Transverse colon (tissue), 4 donors: ENCODE results near the gene SPATA13. TPM values are rescaled to one million over a fixed set of nuclear protein-coding genes. Genes with fewer than 3 reads are reported as not detected.
"Not testable (repeated sequence)": the region's sequence is repeated elsewhere in the genome, so short reads cannot be mapped to it uniquely, and the experiment has no call there.

ENCODE experiments used
- DNase-seq: peaks from one replicate; pipeline ENCODE4 v3.0.0-alpha.2; 2019
- H3K27ac ChIP-seq, 4 donors: fragments of 200-600 bp; sonication (generic); 2 replicates each; pipeline ENCODE4 v1.5.1; 2016 to 2018; ENCODE audit warnings: inconsistent platforms in 4 of 4
- H3K27me3 ChIP-seq: fragments of 200-600 bp; sonication (generic); 2 replicates; pipeline ENCODE4 v1.5.1; 2017; ENCODE audit warnings: inconsistent platforms
- H3K36me3 ChIP-seq, 4 donors: fragments of 200-600 bp; sonication (generic); 2 replicates each; pipeline ENCODE4 v1.5.1; 2017 to 2019; ENCODE audit warnings: inconsistent platforms in 4 of 4
- H3K4me1 ChIP-seq, 4 donors: fragments of 200-600 bp; sonication (generic); 2 replicates each; pipeline ENCODE4 v1.5.1; 2017 to 2020; ENCODE audit warnings: inconsistent platforms in 4 of 4
- H3K4me3 ChIP-seq, 4 donors: fragments of 200-600 bp; sonication (generic); 1 replicate in 1 of 4; 2 replicates in 3 of 4; pipeline versions ENCODE4 v1.5.1 to v1.6.1; 2017 to 2019; ENCODE audit warnings: inconsistent platforms in 4 of 4
- H3K9me3 ChIP-seq, 2 donors: fragments of 200-600 bp; sonication (generic); 2 replicates each; pipeline ENCODE4 v1.5.1; 2017 to 2019; ENCODE audit warnings: inconsistent platforms in 2 of 2
- EP300 ChIP-seq: sonication (generic); formaldehyde crosslinking; IDR thresholded peaks from one replicate; pipeline ENCODE4 v1.6.1; 2017; ENCODE audit warnings: antibody characterized with exemption, low read depth
- POLR2A ChIP-seq: fragments of 450-650 bp; IDR thresholded peaks from one replicate; pipeline ENCODE4 v1.6.1; 2016; ENCODE audit warnings: antibody characterized with exemption, mild to moderate bottlenecking, moderate library complexity
- POLR2AphosphoS5 ChIP-seq, 3 donors: sonication (generic); formaldehyde crosslinking; IDR thresholded peaks; one replicate each; pipeline ENCODE4 v1.6.1; 2016; ENCODE audit warnings: antibody characterized with exemption in 3 of 3
- WGBS, 2 donors: methylation state at CpG; one replicate each; pipeline ENCODE4 v1.1.5; 2018; ENCODE audit warnings: low coverage in 1 of 2; 5-methylcytosine and 5-hydroxymethylcytosine counted together
- in situ Hi-C, 4 donors: fragments of 200-750 bp; cut with MboI; loops; one replicate each; pipeline versions ENCODE4 v1.15.0 to v1.15.1; 2017; ENCODE audit warnings: low sequenced_read_pairs in 3 of 4, low pct_ligation_motif_present in 1 of 4, low pct_unique_long_range_greater_than_20kb in 1 of 4
- intact Hi-C: fragments of 100-400 bp; cut with DNase I; formaldehyde crosslinking; loops from one replicate; pipeline ENCODE4 v1.15.1; 2023; ENCODE audit warnings: low total_unique reads
- total RNA-seq, 4 donors: library from RNA; depleted of rRNA; stranded (reverse); fragments of >200 nt; gene quantifications; one replicate each; pipeline ENCODE4 v1.1.0, GENCODE V29; 2016
- TF ChIP-seq, protein P1 (sequence below), 5 experiments: fragments of 200-600 bp in 3 of 5; fragments of 450-650 bp in 2 of 5; sonication (generic) in 3 of 5; IDR thresholded peaks; 1 replicate in 2 of 5; 2 replicates in 3 of 5; pipeline ENCODE4 v1.5.1; 2016 to 2017; ENCODE audit warnings: antibody characterized with exemption in 5 of 5, inconsistent platforms in 3 of 5, mild to moderate bottlenecking in 2 of 5, moderate library complexity in 1 of 5

The SPATA13 gene
- total RNA-seq, 4 donors from 2014 or later, result 85.1 to 612 (median 228) TPM

DNA sequence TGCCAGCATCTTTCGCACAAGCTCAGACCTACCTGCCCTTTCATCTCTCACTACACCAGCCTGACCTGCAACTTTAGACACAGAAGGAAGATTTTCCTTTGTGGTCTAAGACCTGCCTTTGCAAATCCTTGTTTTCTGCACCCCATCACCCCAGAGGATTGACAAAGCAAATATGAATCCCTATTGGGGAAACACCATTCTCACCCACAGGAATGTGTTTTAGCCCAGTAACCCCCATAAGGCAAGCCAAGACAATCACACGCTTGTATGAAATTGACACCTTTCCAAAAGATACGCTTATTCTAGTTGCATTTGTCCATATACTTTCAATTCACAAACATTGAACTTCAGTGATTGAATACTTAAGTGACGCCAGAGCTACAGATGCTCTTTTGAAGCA is 55.7 kb downstream of the SPATA13 start:
- no peaks in the 10 kb centered on the region for H3K9me3 ChIP-seq
- in situ Hi-C loops, result loop anchor here in 1 of 4 donors (10.0 kb wide), 1 partner anchor 161 kb away; no protein-coding TSS in a partner anchor
- WGBS, 2 donors, result 97 to 100% methylated on average over 3 to 4 of the region's 4 CpGs
- no peak for TF ChIP-seq EP300
- TF ChIP-seq, protein P1, sequence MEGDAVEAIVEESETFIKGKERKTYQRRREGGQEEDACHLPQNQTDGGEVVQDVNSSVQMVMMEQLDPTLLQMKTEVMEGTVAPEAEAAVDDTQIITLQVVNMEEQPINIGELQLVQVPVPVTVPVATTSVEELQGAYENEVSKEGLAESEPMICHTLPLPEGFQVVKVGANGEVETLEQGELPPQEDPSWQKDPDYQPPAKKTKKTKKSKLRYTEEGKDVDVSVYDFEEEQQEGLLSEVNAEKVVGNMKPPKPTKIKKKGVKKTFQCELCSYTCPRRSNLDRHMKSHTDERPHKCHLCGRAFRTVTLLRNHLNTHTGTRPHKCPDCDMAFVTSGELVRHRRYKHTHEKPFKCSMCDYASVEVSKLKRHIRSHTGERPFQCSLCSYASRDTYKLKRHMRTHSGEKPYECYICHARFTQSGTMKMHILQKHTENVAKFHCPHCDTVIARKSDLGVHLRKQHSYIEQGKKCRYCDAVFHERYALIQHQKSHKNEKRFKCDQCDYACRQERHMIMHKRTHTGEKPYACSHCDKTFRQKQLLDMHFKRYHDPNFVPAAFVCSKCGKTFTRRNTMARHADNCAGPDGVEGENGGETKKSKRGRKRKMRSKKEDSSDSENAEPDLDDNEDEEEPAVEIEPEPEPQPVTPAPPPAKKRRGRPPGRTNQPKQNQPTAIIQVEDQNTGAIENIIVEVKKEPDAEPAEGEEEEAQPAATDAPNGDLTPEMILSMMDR (IDR thresholded peaks at IDR 0.05), result no peak
- TF ChIP-seq POLR2AphosphoS5 (IDR thresholded peaks at IDR 0.05), result no peak
- TF ChIP-seq POLR2A, result no peak
- peaks cover 21 to 49% (median 31%) of the 10 kb centered on the region in 4 donors for H3K4me1 ChIP-seq
- peak overlapping the region in 3 of 4 donors; percentile 4 to 72 (median 25) for H3K27ac ChIP-seq
- no peak overlapping the region for H3K4me3 ChIP-seq
- no peaks in the 10 kb centered on the region for H3K27me3 ChIP-seq
- no peaks in the 10 kb centered on the region for H3K36me3 ChIP-seq
- intact Hi-C loops, result no loop called here
- DNase-seq, result no peak

DNA sequence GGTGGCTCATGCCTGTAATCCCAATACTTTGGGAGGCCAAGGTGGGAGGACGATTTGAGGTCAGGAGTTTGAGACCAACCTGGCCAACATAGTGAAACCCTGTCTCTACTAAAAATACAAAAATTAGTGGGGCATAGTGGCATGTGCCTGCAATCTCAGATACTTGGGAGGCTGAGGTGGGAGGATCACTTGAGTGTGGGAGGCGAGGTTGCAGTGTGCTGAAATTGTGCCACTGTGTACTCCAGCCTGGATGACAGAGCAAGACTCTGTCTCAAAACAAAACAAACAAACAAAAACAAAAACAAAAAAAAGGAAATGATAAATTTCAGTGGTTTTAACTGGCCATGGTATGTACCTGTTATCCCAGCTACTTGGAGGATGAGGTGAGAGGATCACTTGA is 56.3 kb downstream of the SPATA13 start:
- peak overlapping the region; percentile 63 to 73 (median 68) for H3K27ac ChIP-seq
- DNase-seq, H3K9me3 ChIP-seq, H3K36me3 ChIP-seq, H3K27me3 ChIP-seq, intact Hi-C loops, H3K4me3 ChIP-seq: not testable (repeated sequence)
- peaks cover 21 to 52% (median 33%) of the 10 kb centered on the region in 4 donors for H3K4me1 ChIP-seq
- in situ Hi-C loops, result loop anchor here in 1 of 4 donors (10.0 kb wide), 1 partner anchor 162 kb away; no protein-coding TSS in a partner anchor
- WGBS, 2 donors, result 90% methylated on average over 2 of the region's 2 CpGs; no CpG with 5 or more reads in 1 of the 2 donors

DNA sequence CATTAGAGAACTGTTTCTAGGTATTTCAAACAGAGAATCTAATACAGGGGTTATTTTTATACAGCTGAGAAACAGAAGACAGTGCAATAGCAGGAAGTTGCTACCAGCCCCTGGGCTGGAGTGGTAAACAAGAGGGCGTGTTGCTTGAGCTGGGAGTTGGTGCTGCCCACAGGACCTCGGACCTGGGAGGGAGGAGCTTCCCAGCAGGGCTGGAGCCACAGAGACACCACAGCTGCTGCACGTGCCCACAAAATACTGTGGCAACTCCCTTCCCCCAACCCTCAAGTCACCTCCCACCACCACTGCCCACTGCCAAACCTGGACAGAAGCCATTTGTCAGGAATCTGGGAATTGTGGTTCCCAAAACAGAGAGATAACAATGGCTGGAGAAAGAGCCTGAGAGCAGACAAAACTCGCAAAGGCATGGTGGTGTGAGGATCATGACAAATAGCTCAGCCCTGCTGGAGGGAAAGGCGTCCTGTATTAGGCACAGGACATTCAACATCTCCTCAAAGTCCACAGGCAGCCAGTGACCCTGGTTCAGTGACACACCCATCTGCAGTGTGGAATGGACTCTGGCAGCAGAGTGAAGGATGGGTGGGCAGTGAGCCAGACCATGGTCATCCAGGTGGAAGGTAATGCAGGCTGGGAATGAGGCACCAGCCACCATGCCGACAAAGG is 57.2 kb downstream of the SPATA13 start:
- H3K4me3 ChIP-seq, result no peak overlapping the region
- intact Hi-C loops, result no loop called here
- H3K36me3 ChIP-seq, result no peaks in the 10 kb centered on the region
- no peaks in the 10 kb centered on the region for H3K27me3 ChIP-seq
- DNase-seq, result peak; percentile 80
- TF ChIP-seq POLR2A, result no peak
- TF ChIP-seq, protein P1 (IDR thresholded peaks at IDR 0.05), result peak in 1 of 5 experiments; percentile 17
- no peak for TF ChIP-seq EP300
- TF ChIP-seq POLR2AphosphoS5 (IDR thresholded peaks at IDR 0.05), result peak in 1 of 3 donors; percentile 33
- WGBS, 2 donors, result 20 to 42% methylated on average over 1 to 6 of the region's 6 CpGs
- in situ Hi-C loops, result loop anchor here in 1 of 4 donors (10.0 kb wide), 1 partner anchor 163 kb away; no protein-coding TSS in a partner anchor
- H3K4me1 ChIP-seq, result peaks cover 21 to 52% (median 33%) of the 10 kb centered on the region in 4 donors
- H3K27ac ChIP-seq, result peak overlapping the region; percentile 63 to 73 (median 68)
- no peaks in the 10 kb centered on the region for H3K9me3 ChIP-seq

DNA sequence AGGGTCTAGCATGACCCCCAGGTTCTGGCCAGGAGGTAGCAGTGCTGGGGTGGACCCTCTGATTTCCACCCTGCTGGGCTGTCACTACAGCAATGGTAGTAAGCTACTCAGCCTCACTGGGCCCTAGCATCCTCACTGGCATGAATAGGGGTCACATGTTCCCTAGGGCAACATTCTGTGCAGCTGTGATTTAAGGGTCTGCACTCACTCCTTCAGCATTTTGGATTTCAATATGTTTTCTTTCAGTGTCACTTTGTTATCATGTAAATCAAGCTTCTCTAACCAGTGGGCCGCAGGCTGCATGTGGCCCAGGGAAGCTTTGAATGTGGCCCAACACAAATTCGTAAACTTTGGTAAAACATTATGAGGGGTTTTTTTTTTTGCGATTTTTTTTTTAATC is 57.8 kb downstream of the SPATA13 start:
- Histone ChIP-seq H3K27me3 (no peaks in the 10 kb centered on the region), H3K9me3 (no peaks in the 10 kb centered on the region), H3K4me3 (no peak overlapping the region), H3K27ac (peak overlapping the region; percentile 63 to 73 (median 68)), H3K36me3 (no peaks in the 10 kb centered on the region), H3K4me1 (peaks cover 21 to 52% (median 33%) of the 10 kb centered on the region in 4 donors)
- 79 to 80% methylated on average over 3 of the region's 3 CpGs for WGBS, 2 donors
- DNase-seq, result no peak
- TF ChIP-seq POLR2A (no peak), POLR2AphosphoS5 (IDR thresholded peaks at IDR 0.05) (no peak), EP300 (no peak)
- TF ChIP-seq, protein P1 (IDR thresholded peaks at IDR 0.05), result no peak
- intact Hi-C loops, result no loop called here
- in situ Hi-C loops, result loop anchor here in 1 of 4 donors (10.0 kb wide), 1 partner anchor 164 kb away; no protein-coding TSS in a partner anchor
